Tibial nerve (tissue), 4 donors: ENCODE results near the gene GAN. TPM values are rescaled to one million over a fixed set of nuclear protein-coding genes. Genes with fewer than 3 reads are reported as not detected.

Experiments
- DNase-seq, 2 donors: peaks; one replicate each; pipeline ENCODE4 v3.0.0-alpha.2; 2019; ENCODE audit warnings: low spot score in 2 of 2
- H3K27ac ChIP-seq, 4 donors: fragments of 200-600 bp; sonication (generic) in 3 of 4; one replicate each; pipeline ENCODE4 v1.5.1; 2017 to 2019; ENCODE audit warnings: mild to moderate bottlenecking in 1 of 4
- H3K27me3 ChIP-seq, 2 donors: fragments of 200-600 bp; sonication (generic) in 1 of 2; one replicate each; pipeline versions ENCODE4 v1.5.1 to v1.6.0; 2017 to 2019
- H3K36me3 ChIP-seq, 3 donors: fragments of 200-600 bp; sonication (generic); one replicate each; pipeline ENCODE4 v1.5.1; 2018 to 2019
- H3K4me1 ChIP-seq, 4 donors: fragments of 200-600 bp; sonication (generic) in 3 of 4; one replicate each; pipeline ENCODE4 v1.5.1; 2017 to 2019
- H3K4me3 ChIP-seq, 4 donors: fragments of 200-600 bp; sonication (generic) in 3 of 4; one replicate each; pipeline ENCODE4 v1.5.1; 2017 to 2019; ENCODE audit warnings: mild to moderate bottlenecking in 1 of 4, moderate library complexity in 1 of 4
- H3K9me3 ChIP-seq, 4 donors: fragments of 200-600 bp; sonication (generic) in 3 of 4; one replicate each; pipeline ENCODE4 v1.5.1; 2017 to 2019
- EP300 ChIP-seq, 2 donors: sonication (generic); formaldehyde crosslinking; IDR thresholded peaks; one replicate each; pipeline ENCODE4 v1.6.1; 2017; ENCODE audit warnings: antibody characterized with exemption in 2 of 2, mild to moderate bottlenecking in 1 of 2
- POLR2A ChIP-seq, 2 donors: fragments of 450-650 bp; IDR thresholded peaks; one replicate each; pipeline ENCODE4 v1.6.1; 2017; ENCODE audit warnings: antibody characterized with exemption in 2 of 2, mild to moderate bottlenecking in 2 of 2, moderate library complexity in 2 of 2
- WGBS, 2 donors: methylation state at CpG; one replicate each; pipeline ENCODE4 v1.1.5; 2018; 5-methylcytosine and 5-hydroxymethylcytosine counted together
- total RNA-seq, 4 donors: library from RNA; depleted of rRNA; stranded (reverse); fragments of >200 nt; gene quantifications; one replicate each; pipeline ENCODE4 v1.1.0, GENCODE V29; 2016
- TF ChIP-seq, protein P1 (sequence below), 5 experiments: fragments of 200-600 bp in 3 of 5; fragments of 450-650 bp in 2 of 5; sonication (generic) in 3 of 5; IDR thresholded peaks; one replicate each; pipeline ENCODE4 v1.5.1; 2016 to 2019; ENCODE audit warnings: antibody characterized with exemption in 5 of 5, mild to moderate bottlenecking in 3 of 5, moderate library complexity in 2 of 5

The GAN gene
- total RNA-seq, 4 donors from 2014 or later = 9.0 to 9.3 (median 9.1) TPM

- H3K4me3 ChIP-seq = no peak overlapping the region
- H3K27ac ChIP-seq = no peak overlapping the region
- peaks cover 0 to 76% (median 9%) of the 10 kb centered on the region in 3 donors for H3K36me3 ChIP-seq
- no peaks in the 10 kb centered on the region for H3K9me3 ChIP-seq
- TF ChIP-seq POLR2A (IDR thresholded peaks at IDR 0.05) (no peak), EP300 (IDR thresholded peaks at IDR 0.05) (no peak)
- TF ChIP-seq, protein P1, sequence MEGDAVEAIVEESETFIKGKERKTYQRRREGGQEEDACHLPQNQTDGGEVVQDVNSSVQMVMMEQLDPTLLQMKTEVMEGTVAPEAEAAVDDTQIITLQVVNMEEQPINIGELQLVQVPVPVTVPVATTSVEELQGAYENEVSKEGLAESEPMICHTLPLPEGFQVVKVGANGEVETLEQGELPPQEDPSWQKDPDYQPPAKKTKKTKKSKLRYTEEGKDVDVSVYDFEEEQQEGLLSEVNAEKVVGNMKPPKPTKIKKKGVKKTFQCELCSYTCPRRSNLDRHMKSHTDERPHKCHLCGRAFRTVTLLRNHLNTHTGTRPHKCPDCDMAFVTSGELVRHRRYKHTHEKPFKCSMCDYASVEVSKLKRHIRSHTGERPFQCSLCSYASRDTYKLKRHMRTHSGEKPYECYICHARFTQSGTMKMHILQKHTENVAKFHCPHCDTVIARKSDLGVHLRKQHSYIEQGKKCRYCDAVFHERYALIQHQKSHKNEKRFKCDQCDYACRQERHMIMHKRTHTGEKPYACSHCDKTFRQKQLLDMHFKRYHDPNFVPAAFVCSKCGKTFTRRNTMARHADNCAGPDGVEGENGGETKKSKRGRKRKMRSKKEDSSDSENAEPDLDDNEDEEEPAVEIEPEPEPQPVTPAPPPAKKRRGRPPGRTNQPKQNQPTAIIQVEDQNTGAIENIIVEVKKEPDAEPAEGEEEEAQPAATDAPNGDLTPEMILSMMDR (IDR thresholded peaks at IDR 0.05) = no peak
- H3K27me3 ChIP-seq = no peaks in the 10 kb centered on the region
- no peak for DNase-seq
- H3K4me1 ChIP-seq = no peaks in the 10 kb centered on the region
- WGBS, 2 donors = 86 to 98% methylated on average over 2 of the region's 2 CpGs
These were observed 45.4 kb downstream of the GAN start for GRCh38 chr16:81360135-81360534.

DNA sequence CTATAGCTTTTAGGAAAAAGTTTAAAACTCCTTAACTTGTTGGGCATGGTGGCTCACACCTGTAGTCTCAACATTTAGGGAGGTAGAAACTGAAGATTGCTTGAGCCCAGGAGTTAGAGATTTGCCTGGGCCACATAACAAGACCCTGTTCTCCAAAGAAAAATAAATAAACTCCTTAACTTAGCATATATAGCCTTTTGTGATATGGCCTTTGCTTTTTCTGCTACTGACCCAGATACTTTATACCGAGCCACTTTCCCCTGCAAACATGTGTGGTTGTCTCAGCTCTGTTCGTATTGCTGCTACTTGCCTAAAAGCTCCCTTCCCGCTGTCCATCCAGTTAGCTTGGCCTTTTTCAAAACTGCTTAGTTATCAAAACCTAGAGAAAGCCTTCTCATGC lies 51.0 kb downstream of the GAN start:
- H3K36me3 ChIP-seq = peaks cover 0 to 81% (median 16%) of the 10 kb centered on the region in 3 donors
- TF ChIP-seq EP300 (IDR thresholded peaks at IDR 0.05) (no peak), POLR2A (IDR thresholded peaks at IDR 0.05) (no peak)
- TF ChIP-seq, protein P1 (IDR thresholded peaks at IDR 0.05) = no peak
- H3K27me3 ChIP-seq = no peaks in the 10 kb centered on the region
- DNase-seq = no peak
- H3K27ac ChIP-seq = no peak overlapping the region
- H3K4me3 ChIP-seq = no peak overlapping the region
- WGBS, 2 donors = 78 to 80% methylated on average over 3 of the region's 3 CpGs
- no peaks in the 10 kb centered on the region for H3K4me1 ChIP-seq
- no peaks in the 10 kb centered on the region for H3K9me3 ChIP-seq

DNA sequence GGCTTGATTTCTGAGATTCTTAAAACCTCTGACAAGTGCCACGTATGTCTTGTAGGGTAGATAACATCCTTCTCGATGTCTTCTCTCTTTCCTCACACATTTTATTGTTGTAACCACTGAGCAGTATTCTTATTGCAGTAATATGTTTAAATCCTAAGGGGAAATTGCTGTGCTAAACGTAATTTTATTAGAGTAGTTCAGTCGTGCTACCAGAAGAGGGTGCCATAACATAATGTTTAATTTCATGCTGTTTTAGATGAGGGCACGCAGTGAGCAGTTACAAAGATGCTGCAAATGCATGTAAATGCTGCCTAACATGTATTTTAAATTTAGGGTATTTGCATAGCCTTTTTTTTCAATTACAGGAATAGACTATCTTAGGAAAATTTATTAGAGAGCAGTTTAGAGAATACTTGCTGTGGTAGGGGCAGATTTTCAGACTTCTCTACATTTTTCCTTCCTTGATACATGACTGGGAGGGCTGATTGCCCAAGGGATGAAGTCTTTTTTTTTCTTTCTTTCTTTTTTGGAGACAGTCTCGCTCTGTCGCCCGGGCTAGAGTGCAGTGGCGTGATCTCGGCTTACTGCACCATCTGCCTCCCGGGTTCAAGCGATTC lies 51.7 kb downstream of the GAN start:
- Histone ChIP-seq H3K9me3 (no peaks in the 10 kb centered on the region), H3K36me3 (peaks cover 0 to 83% (median 16%) of the 10 kb centered on the region in 3 donors), H3K4me3 (no peak overlapping the region), H3K4me1 (no peaks in the 10 kb centered on the region), H3K27ac (no peak overlapping the region), H3K27me3 (no peaks in the 10 kb centered on the region)
- 57 to 59% methylated on average over 12 of the region's 12 CpGs for WGBS, 2 donors
- no peak for TF ChIP-seq EP300 (IDR thresholded peaks at IDR 0.05)
- no peak for TF ChIP-seq POLR2A (IDR thresholded peaks at IDR 0.05)
- TF ChIP-seq, protein P1 (IDR thresholded peaks at IDR 0.05) = peak; percentile 50 to 78 (median 52)
- DNase-seq = peak in 1 of 2 donors; percentile 33

GRCh38 chr16:81367821-81368220 lies 53.1 kb downstream of the GAN start:
- no peak for DNase-seq
- 87 to 92% methylated on average over 6 of the region's 6 CpGs for WGBS, 2 donors
- no peaks in the 10 kb centered on the region for H3K27me3 ChIP-seq
- no peak overlapping the region for H3K4me3 ChIP-seq
- H3K36me3 ChIP-seq = peaks cover 0 to 82% (median 12%) of the 10 kb centered on the region in 3 donors
- H3K27ac ChIP-seq = peak overlapping the region in 1 of 4 donors; percentile 53
- no peaks in the 10 kb centered on the region for H3K4me1 ChIP-seq
- no peak for TF ChIP-seq POLR2A (IDR thresholded peaks at IDR 0.05)
- TF ChIP-seq EP300 (IDR thresholded peaks at IDR 0.05) = no peak
- TF ChIP-seq, protein P1 (IDR thresholded peaks at IDR 0.05) = no peak
- H3K9me3 ChIP-seq = no peaks in the 10 kb centered on the region

DNA sequence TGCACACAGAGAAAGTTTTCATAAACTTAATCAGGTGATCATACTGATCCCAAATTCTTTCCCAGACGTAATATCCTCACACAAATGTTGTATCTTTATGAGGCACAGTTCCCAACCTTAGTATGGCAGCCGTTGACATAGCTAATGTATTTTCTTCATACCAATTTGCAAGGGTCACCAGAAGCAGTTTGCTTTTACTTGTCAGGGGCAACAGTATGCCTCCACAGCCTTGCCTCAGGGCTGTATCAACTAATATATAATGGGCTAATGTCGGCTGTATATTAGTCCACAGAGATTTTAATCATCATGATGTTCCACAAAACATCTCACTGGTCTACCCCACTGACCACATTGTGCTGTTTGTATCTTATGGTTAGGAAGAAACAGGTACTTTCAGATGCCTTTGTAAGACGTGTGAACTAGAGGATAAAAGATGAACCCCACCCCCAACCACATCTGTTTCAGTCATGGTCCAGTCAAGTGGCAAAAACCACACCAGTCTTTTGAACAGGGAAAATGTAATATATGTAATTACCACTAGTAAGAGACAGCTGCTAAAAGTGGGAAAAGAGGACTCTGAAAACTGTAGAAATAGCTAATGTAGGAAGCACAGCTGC lies 55.2 kb downstream of the GAN start:
- Histone ChIP-seq H3K4me1 (no peaks in the 10 kb centered on the region), H3K9me3 (no peaks in the 10 kb centered on the region), H3K27ac (no peak overlapping the region), H3K27me3 (no peaks in the 10 kb centered on the region), H3K36me3 (peaks cover 0 to 71% (median 12%) of the 10 kb centered on the region in 3 donors), H3K4me3 (no peak overlapping the region)
- 78 to 82% methylated on average over 4 of the region's 4 CpGs for WGBS, 2 donors
- no peak for DNase-seq
- TF ChIP-seq EP300 (IDR thresholded peaks at IDR 0.05) (no peak), POLR2A (IDR thresholded peaks at IDR 0.05) (no peak)
- TF ChIP-seq, protein P1 (IDR thresholded peaks at IDR 0.05) = no peak
